ENCODE data around the gene ARR3. TPM values are rescaled to one million over a fixed set of nuclear protein-coding genes. Genes with fewer than 3 reads are reported as not detected.

The ARR3 gene
- total and polyA plus RNA-seq, 8 donors = not detected

GRCh38 chrX:70324326-70324725, 56.2 kb downstream of the ARR3 start:
- DNase-seq = no peak
- Histone ChIP-seq H3K4me1 (no peaks in the 10 kb centered on the region), H3K4me3 (no peak overlapping the region), H3K27ac (no peak overlapping the region), H3K27me3 (peaks cover 0 to 3% (median 0%) of the 10 kb centered on the region in 3 donors), H3K36me3 (no peaks in the 10 kb centered on the region), H3K9me3 (no peaks in the 10 kb centered on the region)
- TF ChIP-seq POLR2A (IDR thresholded peaks at IDR 0.05) = no peak
- no peak for TF ChIP-seq EP300 (IDR thresholded peaks at IDR 0.05)
- TF ChIP-seq POLR2AphosphoS5 (IDR thresholded peaks at IDR 0.05) = no peak
- no peak for TF ChIP-seq CTCF (IDR thresholded peaks at IDR 0.05)
- intact Hi-C loops (cut with DNase I; ENCODE audit: low total_unique reads) = no loop called here
- 73 to 88% (median 83%) methylated on average over 2 of the region's 2 CpGs for WGBS, 5 donors

- Histone ChIP-seq H3K27me3 (no peaks in the 10 kb centered on the region), H3K4me3 (no peak overlapping the region), H3K27ac (no peak overlapping the region), H3K36me3 (no peaks in the 10 kb centered on the region), H3K4me1 (no peaks in the 10 kb centered on the region), H3K9me3 (no peaks in the 10 kb centered on the region)
- no peak for DNase-seq
- 42 to 100% (median 91%) methylated on average over 1 of the region's 1 CpG for WGBS, 5 donors
- TF ChIP-seq EP300 (IDR thresholded peaks at IDR 0.05) (no peak), POLR2A (IDR thresholded peaks at IDR 0.05) (no peak), POLR2AphosphoS5 (IDR thresholded peaks at IDR 0.05) (no peak), CTCF (IDR thresholded peaks at IDR 0.05) (no peak)
- intact Hi-C loops (cut with DNase I; ENCODE audit: low total_unique reads) = no loop called here
These were observed 63.0 kb downstream of the ARR3 start for GRCh38 chrX:70331161-70331560.

Small RNA genes lying within 50 kb of the gene (small RNA-seq; reads per million reads assigned to genes)
- gene RNA5SP507 = 0 to 0.14 (median 0) reads per million in 4 donors

Other genes starting within 250 kb of the ARR3 start
- gene AWAT2, start 218.4 kb upstream of the ARR3 start, total RNA-seq = not detected
- not detected for gene AWAT2, start 218.4 kb upstream of the ARR3 start, polyA plus RNA-seq
- not detected for gene OTUD6A, start 205.9 kb upstream of the ARR3 start, total RNA-seq
- not detected for gene OTUD6A, start 205.9 kb upstream of the ARR3 start, polyA plus RNA-seq
- 10 to 100 TPM; 24.6 to 77.6 (median 55.4) TPM for gene IGBP1, start 134.9 kb upstream of the ARR3 start, total RNA-seq
- 100 to 1,000 TPM in 1 of 3 donors, 10 to 100 TPM in 2; 71.5 to 130 (median 73.3) TPM for gene IGBP1, start 134.9 kb upstream of the ARR3 start, polyA plus RNA-seq
- not detected for gene DGAT2L6, start 90.9 kb upstream of the ARR3 start, total RNA-seq
- gene DGAT2L6, start 90.9 kb upstream of the ARR3 start, polyA plus RNA-seq = not detected
- not detected for gene AWAT1, start 33.7 kb upstream of the ARR3 start, total RNA-seq
- not detected for gene AWAT1, start 33.7 kb upstream of the ARR3 start, polyA plus RNA-seq
- under 1 TPM in 2 of 5 donors, not detected in 3; 0.73 to 0.89 TPM for gene P2RY4, start 8.1 kb upstream of the ARR3 start, total RNA-seq
- gene P2RY4, start 8.1 kb upstream of the ARR3 start, polyA plus RNA-seq = not detected
- gene RAB41, start 13.8 kb downstream of the ARR3 start, total RNA-seq = not detected
- not detected for gene RAB41, start 13.8 kb downstream of the ARR3 start, polyA plus RNA-seq
- gene PDZD11, start 21.6 kb downstream of the ARR3 start, total RNA-seq = 100 to 1,000 TPM in 1 of 5 donors, 10 to 100 TPM in 2, 1 to 10 TPM in 2; 2.3 to 172 (median 27.4) TPM
- 10 to 100 TPM; 53.4 to 75.8 (median 58.3) TPM for gene PDZD11, start 21.6 kb downstream of the ARR3 start, polyA plus RNA-seq
- 10 to 100 TPM in 2 of 5 donors, 1 to 10 TPM in 2, not detected in 1; 2.0 to 26.9 (median 8.5) TPM for gene KIF4A, start 21.8 kb downstream of the ARR3 start, total RNA-seq
- gene KIF4A, start 21.8 kb downstream of the ARR3 start, polyA plus RNA-seq = 1 to 10 TPM in 2 of 3 donors, under 1 TPM in 1; 0.31 to 1.8 (median 1.2) TPM
- 10 to 100 TPM in 1 of 5 donors, 1 to 10 TPM in 1, not detected in 3; 1.3 to 18.2 TPM for gene GDPD2, start 155.0 kb downstream of the ARR3 start, total RNA-seq
- under 1 TPM in 1 of 3 donors, not detected in 2; 0.18 TPM for gene GDPD2, start 155.0 kb downstream of the ARR3 start, polyA plus RNA-seq
- gene DLG3, start 176.5 kb downstream of the ARR3 start, total RNA-seq = 10 to 100 TPM; 11.7 to 44.8 (median 24.3) TPM
- gene DLG3, start 176.5 kb downstream of the ARR3 start, polyA plus RNA-seq = 10 to 100 TPM; 15.9 to 25.1 (median 17.7) TPM